ENCODE measurements around the gene JOSD2. TPM values are rescaled to one million over a fixed set of nuclear protein-coding genes. Genes with fewer than 3 reads are reported as not detected.

Gene JOSD2
- total and polyA plus RNA-seq, 9 of the 15 experiments (the other 6 are each of a cell fraction or from before 2014, with no cell fraction given), result 0.06 to 14.4 (median 3.1) TPM

DNA sequence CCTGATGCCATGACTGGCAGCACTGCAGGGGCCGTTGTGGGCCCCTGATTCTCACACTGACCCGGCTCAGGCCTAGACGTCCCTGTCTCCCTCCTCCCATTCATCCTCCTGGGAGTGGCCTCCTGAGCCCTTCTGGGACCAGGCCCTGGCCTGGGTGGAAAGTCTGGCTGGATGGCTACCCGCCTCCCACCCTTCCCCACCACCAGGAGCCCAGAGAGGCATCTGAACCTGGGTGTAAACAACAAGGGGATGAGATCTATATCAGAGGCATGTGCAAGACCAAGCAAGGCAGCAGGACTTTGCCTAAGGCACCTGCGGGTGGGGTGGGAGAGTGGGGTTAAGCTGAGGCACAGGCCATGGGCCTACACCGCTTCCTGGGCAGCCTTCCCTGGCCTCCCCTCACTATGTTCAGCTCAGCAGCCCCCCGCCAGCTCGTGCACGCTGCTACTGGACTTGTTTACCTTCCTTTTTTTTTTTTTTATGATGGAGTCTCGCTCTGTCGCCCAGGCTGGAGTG, 24.7 kb upstream of the JOSD2 start:
- peaks cover 2% of the 10 kb centered on the region; the same call in 1 of the 2 replicates for H4K20me1 ChIP-seq (replicated peaks; ENCODE audit: control insufficient read depth, insufficient read depth, low read length)
- no peak for ATAC-seq

More for the DNA sequence above, 24.7 kb upstream of the JOSD2 start:
- in situ Hi-C loops (cut with MboI), result loop anchor here (10.0 kb wide), 1 partner anchor 379 kb away; the partner anchor contains the start of gene KLK4
- POLR2A ChIA-PET, result no interaction called here
- Histone ChIP-seq H2AFZ (ENCODE audit: low read depth, low read length) (no peak overlapping the region), H3K36me3 (ENCODE audit: control insufficient read depth, insufficient read depth, low read length) (no peaks in the 10 kb centered on the region), H3K27ac (ENCODE audit: extremely low read depth, low read depth, low read length) (no peak overlapping the region), H3K4me1 (replicated peaks in 1 of 2; ENCODE audit: control insufficient read depth in 2 of 2, insufficient read depth in 2 of 2, low read length in 2 of 2) (peaks cover 0 to 9% of the 10 kb centered on the region in 2 experiments; a peak in 3 of 5 replicates), H3K9ac (ENCODE audit: insufficient read depth in 1 of 2, low read depth in 2 of 2, low read length in 2 of 2) (no peak overlapping the region), H3K9me1 (ENCODE audit: control insufficient read depth, insufficient read depth, low read length) (no peaks in the 10 kb centered on the region), H3K4me3 (no peak overlapping the region), H3K4me2 (ENCODE audit: insufficient read depth, low read length) (no peak overlapping the region), H3K27me3 (ENCODE audit: control insufficient read depth in 2 of 2, insufficient read depth in 2 of 2, low read length in 2 of 2) (peaks cover 0 to 5% of the 10 kb centered on the region in 2 experiments; a peak in 1 of 5 replicates), H3K79me2 (ENCODE audit: control insufficient read depth, insufficient read depth, low read length) (no peaks in the 10 kb centered on the region), H3K9me3 (replicated peaks; ENCODE audit: control insufficient read depth, insufficient read depth, low read depth, low read length) (peaks cover 3% of the 10 kb centered on the region)
- WGBS (ENCODE audit: insufficient coverage, low coverage, missing lambda C conversion rate), result 30% methylated on average over 9 of the region's 11 CpGs
- no TSS peak for BruUV-seq (replicated peaks)
- intact Hi-C loops (cut with micrococcal nuclease), result loop anchor here (5.0 to 10.0 kb wide), 3 partner anchors 67 to 387 kb away; no protein-coding TSS in a partner anchor
- FAIRE-seq (no peak), DNase-seq (ENCODE audit: extremely low read depth in 1 of 4, low spot score in 3 of 4) (no peak)
- TF ChIP-seq, protein P1, sequence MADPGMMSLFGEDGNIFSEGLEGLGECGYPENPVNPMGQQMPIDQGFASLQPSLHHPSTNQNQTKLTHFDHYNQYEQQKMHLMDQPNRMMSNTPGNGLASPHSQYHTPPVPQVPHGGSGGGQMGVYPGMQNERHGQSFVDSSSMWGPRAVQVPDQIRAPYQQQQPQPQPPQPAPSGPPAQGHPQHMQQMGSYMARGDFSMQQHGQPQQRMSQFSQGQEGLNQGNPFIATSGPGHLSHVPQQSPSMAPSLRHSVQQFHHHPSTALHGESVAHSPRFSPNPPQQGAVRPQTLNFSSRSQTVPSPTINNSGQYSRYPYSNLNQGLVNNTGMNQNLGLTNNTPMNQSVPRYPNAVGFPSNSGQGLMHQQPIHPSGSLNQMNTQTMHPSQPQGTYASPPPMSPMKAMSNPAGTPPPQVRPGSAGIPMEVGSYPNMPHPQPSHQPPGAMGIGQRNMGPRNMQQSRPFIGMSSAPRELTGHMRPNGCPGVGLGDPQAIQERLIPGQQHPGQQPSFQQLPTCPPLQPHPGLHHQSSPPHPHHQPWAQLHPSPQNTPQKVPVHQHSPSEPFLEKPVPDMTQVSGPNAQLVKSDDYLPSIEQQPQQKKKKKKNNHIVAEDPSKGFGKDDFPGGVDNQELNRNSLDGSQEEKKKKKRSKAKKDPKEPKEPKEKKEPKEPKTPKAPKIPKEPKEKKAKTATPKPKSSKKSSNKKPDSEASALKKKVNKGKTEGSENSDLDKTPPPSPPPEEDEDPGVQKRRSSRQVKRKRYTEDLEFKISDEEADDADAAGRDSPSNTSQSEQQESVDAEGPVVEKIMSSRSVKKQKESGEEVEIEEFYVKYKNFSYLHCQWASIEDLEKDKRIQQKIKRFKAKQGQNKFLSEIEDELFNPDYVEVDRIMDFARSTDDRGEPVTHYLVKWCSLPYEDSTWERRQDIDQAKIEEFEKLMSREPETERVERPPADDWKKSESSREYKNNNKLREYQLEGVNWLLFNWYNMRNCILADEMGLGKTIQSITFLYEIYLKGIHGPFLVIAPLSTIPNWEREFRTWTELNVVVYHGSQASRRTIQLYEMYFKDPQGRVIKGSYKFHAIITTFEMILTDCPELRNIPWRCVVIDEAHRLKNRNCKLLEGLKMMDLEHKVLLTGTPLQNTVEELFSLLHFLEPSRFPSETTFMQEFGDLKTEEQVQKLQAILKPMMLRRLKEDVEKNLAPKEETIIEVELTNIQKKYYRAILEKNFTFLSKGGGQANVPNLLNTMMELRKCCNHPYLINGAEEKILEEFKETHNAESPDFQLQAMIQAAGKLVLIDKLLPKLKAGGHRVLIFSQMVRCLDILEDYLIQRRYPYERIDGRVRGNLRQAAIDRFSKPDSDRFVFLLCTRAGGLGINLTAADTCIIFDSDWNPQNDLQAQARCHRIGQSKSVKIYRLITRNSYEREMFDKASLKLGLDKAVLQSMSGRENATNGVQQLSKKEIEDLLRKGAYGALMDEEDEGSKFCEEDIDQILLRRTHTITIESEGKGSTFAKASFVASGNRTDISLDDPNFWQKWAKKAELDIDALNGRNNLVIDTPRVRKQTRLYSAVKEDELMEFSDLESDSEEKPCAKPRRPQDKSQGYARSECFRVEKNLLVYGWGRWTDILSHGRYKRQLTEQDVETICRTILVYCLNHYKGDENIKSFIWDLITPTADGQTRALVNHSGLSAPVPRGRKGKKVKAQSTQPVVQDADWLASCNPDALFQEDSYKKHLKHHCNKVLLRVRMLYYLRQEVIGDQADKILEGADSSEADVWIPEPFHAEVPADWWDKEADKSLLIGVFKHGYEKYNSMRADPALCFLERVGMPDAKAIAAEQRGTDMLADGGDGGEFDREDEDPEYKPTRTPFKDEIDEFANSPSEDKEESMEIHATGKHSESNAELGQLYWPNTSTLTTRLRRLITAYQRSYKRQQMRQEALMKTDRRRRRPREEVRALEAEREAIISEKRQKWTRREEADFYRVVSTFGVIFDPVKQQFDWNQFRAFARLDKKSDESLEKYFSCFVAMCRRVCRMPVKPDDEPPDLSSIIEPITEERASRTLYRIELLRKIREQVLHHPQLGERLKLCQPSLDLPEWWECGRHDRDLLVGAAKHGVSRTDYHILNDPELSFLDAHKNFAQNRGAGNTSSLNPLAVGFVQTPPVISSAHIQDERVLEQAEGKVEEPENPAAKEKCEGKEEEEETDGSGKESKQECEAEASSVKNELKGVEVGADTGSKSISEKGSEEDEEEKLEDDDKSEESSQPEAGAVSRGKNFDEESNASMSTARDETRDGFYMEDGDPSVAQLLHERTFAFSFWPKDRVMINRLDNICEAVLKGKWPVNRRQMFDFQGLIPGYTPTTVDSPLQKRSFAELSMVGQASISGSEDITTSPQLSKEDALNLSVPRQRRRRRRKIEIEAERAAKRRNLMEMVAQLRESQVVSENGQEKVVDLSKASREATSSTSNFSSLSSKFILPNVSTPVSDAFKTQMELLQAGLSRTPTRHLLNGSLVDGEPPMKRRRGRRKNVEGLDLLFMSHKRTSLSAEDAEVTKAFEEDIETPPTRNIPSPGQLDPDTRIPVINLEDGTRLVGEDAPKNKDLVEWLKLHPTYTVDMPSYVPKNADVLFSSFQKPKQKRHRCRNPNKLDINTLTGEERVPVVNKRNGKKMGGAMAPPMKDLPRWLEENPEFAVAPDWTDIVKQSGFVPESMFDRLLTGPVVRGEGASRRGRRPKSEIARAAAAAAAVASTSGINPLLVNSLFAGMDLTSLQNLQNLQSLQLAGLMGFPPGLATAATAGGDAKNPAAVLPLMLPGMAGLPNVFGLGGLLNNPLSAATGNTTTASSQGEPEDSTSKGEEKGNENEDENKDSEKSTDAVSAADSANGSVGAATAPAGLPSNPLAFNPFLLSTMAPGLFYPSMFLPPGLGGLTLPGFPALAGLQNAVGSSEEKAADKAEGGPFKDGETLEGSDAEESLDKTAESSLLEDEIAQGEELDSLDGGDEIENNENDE (IDR thresholded peaks at IDR 0.05; ENCODE audit: low read depth, low read length), result no peak
- TF ChIP-seq TFAP4 (CRISPR knock-in tag; IDR thresholded peaks at IDR 0.05; ENCODE audit: borderline replicate concordance), result no peak
- no peak for TF ChIP-seq JUN (IDR thresholded peaks at IDR 0.05; ENCODE audit: borderline replicate concordance, low read depth, low read length)
- TF ChIP-seq JUN (CRISPR knock-in tag; IDR thresholded peaks at IDR 0.05; ENCODE audit: borderline replicate concordance), result no peak
- TF ChIP-seq SP1 (CRISPR knock-in tag; IDR thresholded peaks at IDR 0.05), result no peak
- CTCF ChIA-PET (ENCODE audit: low intra/inter-chr PET ratio), result interaction anchor here (0.6 kb wide), 1 partner anchor 112 kb away, joined by 3 read pairs; no protein-coding TSS in a partner anchor
